ENCODE data around the gene PMEPA1. TPM values are rescaled to one million over a fixed set of nuclear protein-coding genes. Genes with fewer than 3 reads are reported as not detected.

The PMEPA1 gene
- total and polyA plus RNA-seq, 2 donors (not counting 3 experiments of a cell fraction or from before 2014, with no cell fraction given), result 31.6 to 33.2 TPM

DNA sequence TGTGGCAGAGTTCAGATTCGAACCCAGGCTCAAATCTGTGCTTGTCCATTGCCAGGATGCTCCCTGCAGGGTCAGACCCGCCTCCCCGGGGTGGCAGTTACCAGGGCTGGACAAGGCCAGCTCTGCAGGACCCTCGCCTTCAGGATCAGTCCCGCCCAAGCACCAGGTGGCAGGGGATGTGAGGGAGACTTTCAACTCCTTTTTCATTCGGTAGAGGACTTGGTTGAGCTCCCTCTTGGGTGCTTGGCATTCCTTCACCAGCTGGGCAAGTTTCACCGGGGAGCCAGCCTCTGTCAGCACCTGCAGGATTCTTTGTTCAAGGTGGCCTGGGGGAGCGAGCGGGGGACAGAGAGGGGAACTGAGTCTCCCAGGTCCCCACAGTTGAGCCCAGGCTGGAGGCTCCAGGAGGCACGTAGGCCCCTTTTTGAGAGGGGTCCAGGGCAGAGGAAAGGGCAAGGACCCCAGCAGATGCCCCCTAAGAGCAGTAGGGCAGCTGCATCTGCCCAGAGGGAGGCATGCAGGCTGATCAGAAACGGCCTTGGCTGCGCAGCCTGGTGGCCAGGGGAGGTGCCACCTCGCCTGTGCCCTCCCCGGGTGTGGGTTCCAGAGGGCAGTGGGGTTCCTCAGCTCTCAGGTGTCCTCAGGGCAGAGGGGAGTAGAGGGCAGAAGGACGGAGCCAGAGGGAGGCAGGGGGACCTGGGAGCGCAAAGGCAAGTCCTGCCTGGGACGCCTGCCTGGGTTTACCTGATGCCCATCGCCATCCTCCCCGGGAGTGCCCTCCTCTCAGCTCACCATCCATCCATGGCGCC lies 93.5 kb downstream of the PMEPA1 start:
- Histone ChIP-seq H4K20me1 (replicated peaks; ENCODE audit: control insufficient read depth, extremely low read depth, insufficient read depth, low read length) (no peaks in the 10 kb centered on the region), H3K27ac (ENCODE audit: insufficient read depth, low read depth, low read length) (no peak overlapping the region), H3K4me2 (ENCODE audit: insufficient read depth, low read length) (no peak overlapping the region), H3K4me3 (replicated peaks in 1 of 3; ENCODE audit: insufficient read depth in 1 of 3, low read depth in 1 of 3, low read length in 3 of 3) (no peak overlapping the region), H3K9me3 (replicated peaks; ENCODE audit: control insufficient read depth, insufficient read depth, low read length) (no peaks in the 10 kb centered on the region), H3K36me3 (ENCODE audit: control insufficient read depth in 2 of 2, extremely low read depth in 1 of 2, insufficient read depth in 2 of 2, low read length in 2 of 2) (no peaks in the 10 kb centered on the region), H3K79me2 (ENCODE audit: control insufficient read depth, insufficient read depth, low read length) (no peaks in the 10 kb centered on the region), H3K9ac (replicated peaks; ENCODE audit: extremely low read depth, insufficient read depth, low read length) (no peak overlapping the region), H3K9me1 (replicated peaks; ENCODE audit: control insufficient read depth, extremely low read depth, insufficient read depth, low read length) (no peaks in the 10 kb centered on the region), H3K4me1 (ENCODE audit: control insufficient read depth, extremely low read depth, insufficient read depth, low read length) (no peaks in the 10 kb centered on the region), H2AFZ (ENCODE audit: low read depth, low read length) (no peak overlapping the region), H3K27me3 (ENCODE audit: control insufficient read depth in 2 of 2, insufficient read depth in 2 of 2, low read length in 2 of 2) (no peaks in the 10 kb centered on the region)
- ChIA-PET POLR2A (no interaction called here), CTCF (interaction anchor here (0.7 to 2.0 kb wide), 2 partner anchors 12 to 74 kb away, joined by 3 to 4 read pairs; no protein-coding TSS in a partner anchor)
- intact Hi-C loops (cut with micrococcal nuclease) (no loop called here), dilution Hi-C loops (cut with MboI; ENCODE audit: extremely low pct_ligation_motif_present, low sequenced_read_pairs) (no loop called here)
- TF ChIP-seq CTCF (IDR thresholded peaks at IDR 0.05; ENCODE audit: extremely low read depth in 1 of 2, insufficient read depth in 1 of 2, low read depth in 1 of 2, low read length in 2 of 2) (no peak), MYC (IDR thresholded peaks at IDR 0.05; ENCODE audit: low read depth, low read length) (no peak), POLR2A (IDR thresholded peaks at IDR 0.05; ENCODE audit: low read depth, low read length) (no peak), FOS (IDR thresholded peaks at IDR 0.05; ENCODE audit: borderline replicate concordance, insufficient read depth, low read length) (no peak), POLR2AphosphoS5 (IDR thresholded peaks at IDR 0.05; ENCODE audit: insufficient read depth, low read depth, low read length) (no peak), MAX (IDR thresholded peaks at IDR 0.05; ENCODE audit: insufficient read depth, insufficient read length) (no peak), GATA2 (IDR thresholded peaks at IDR 0.05; ENCODE audit: insufficient read depth, insufficient read length, low read depth, low read length) (no peak), EZH2 (IDR thresholded peaks at IDR 0.05; ENCODE audit: borderline replicate concordance, low read depth, low read length, severe bottlenecking) (no peak), JUN (IDR thresholded peaks at IDR 0.05; ENCODE audit: borderline replicate concordance, insufficient read depth, insufficient read length, low read depth) (no peak)
- no peak for FAIRE-seq
- no peak for DNase-seq (ENCODE audit: low read depth, low spot score)
- BruUV-seq (replicated peaks), result no TSS peak

Data from endothelial cell of umbilical vein (primary cell).